ENCODE data around the gene LRRC17. TPM values are rescaled to one million over a fixed set of nuclear protein-coding genes. Genes with fewer than 3 reads are reported as not detected.

The LRRC17 gene
- total and polyA plus RNA-seq, 9 donors: 22.9 to 71.1 (median 39.7) TPM

DNA sequence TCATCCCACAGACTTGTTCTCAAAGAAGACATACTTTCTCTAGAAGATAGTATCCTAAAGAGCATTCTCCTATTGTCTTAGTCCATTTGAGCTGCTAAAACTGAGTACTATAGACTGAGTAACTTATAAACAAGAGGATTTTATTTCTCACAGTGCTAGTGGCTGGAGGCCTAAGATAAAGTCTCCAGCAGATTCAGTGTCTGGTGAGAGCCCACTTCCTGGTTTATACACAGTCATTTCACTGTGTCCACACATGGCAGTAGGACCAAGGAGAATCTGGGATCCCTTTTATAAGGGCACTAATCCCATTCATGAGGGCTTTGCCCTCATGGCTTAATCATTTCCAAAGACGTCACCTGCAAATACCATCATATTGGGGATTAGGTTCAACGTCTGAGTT, 68.7 kb downstream of the LRRC17 start:
- Histone ChIP-seq H3K27me3 (ENCODE audit: control insufficient read depth, insufficient read depth, low read length) (no peaks in the 10 kb centered on the region), H3K27ac (ENCODE audit: low read length) (no peak overlapping the region), H3K9me3 (replicated peaks; ENCODE audit: control insufficient read depth, low read depth, low read length) (no peaks in the 10 kb centered on the region), H3K4me1 (ENCODE audit: control insufficient read depth, insufficient read depth, low read length) (no peaks in the 10 kb centered on the region), H3K36me3 (ENCODE audit: control insufficient read depth, insufficient read depth, low read length) (no peaks in the 10 kb centered on the region), H3K4me3 (ENCODE audit: low read length) (no peak overlapping the region)
- DNase-seq: no peak
- no CpG with 5 or more reads among the region's 2 CpGs for WGBS (ENCODE audit: insufficient coverage)

DNA sequence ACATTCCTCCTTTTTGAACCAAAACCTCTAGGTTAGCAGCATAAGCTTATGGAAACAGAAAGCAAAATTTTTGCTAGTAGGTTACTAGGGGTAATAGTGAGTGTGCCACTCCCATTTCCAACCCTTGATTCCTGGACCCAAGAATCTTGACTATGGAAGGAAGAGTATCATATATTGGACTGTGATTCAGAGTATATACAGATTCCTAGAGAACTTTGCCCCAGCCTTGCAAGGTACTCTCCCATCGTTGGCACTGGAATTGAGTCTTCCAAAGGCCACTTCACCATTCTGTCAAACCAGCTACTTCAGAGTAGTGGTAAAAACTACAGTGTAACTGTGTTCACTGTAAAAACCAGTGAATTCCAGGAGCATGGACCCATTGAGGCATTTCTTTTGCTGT, 69.4 kb downstream of the LRRC17 start:
- Histone ChIP-seq H3K36me3 (ENCODE audit: control insufficient read depth, insufficient read depth, low read length) (no peaks in the 10 kb centered on the region), H3K27me3 (ENCODE audit: control insufficient read depth, insufficient read depth, low read length) (no peaks in the 10 kb centered on the region), H3K4me3 (ENCODE audit: low read length) (no peak overlapping the region), H3K9me3 (replicated peaks; ENCODE audit: control insufficient read depth, low read depth, low read length) (no peaks in the 10 kb centered on the region), H3K4me1 (ENCODE audit: control insufficient read depth, insufficient read depth, low read length) (no peaks in the 10 kb centered on the region), H3K27ac (ENCODE audit: low read length) (no peak overlapping the region)
- no CpG with 5 or more reads among the region's 1 CpG for WGBS (ENCODE audit: insufficient coverage)
- DNase-seq: no peak

DNA sequence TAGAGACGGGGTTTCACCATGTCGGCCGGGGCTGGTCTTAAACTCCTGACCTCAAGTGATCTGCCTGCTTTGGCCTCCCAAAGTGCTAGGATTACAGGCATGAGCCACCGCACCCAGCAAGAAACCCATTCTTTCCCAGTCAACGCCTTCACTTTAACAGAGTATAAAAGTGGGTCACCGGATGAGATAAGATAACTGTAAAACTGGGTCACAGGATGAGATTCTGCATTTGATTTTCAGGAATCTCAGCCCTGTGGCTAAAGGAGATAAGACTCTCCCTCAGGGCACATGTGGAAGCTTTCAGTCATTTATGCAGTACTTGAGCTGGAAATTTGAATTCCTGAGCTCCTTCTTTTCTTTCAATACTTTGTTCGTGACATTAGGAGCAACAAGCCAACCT, 70.8 kb downstream of the LRRC17 start:
- no peak overlapping the region for H3K4me3 ChIP-seq (ENCODE audit: low read length)
- no CpG with 5 or more reads among the region's 7 CpGs for WGBS (ENCODE audit: insufficient coverage)
- DNase-seq: no peak
- no peaks in the 10 kb centered on the region for H3K9me3 ChIP-seq (replicated peaks; ENCODE audit: control insufficient read depth, low read depth, low read length)
- no peaks in the 10 kb centered on the region for H3K36me3 ChIP-seq (ENCODE audit: control insufficient read depth, insufficient read depth, low read length)
- no peaks in the 10 kb centered on the region for H3K4me1 ChIP-seq (ENCODE audit: control insufficient read depth, insufficient read depth, low read length)
- no peaks in the 10 kb centered on the region for H3K27me3 ChIP-seq (ENCODE audit: control insufficient read depth, insufficient read depth, low read length)
- H3K27ac ChIP-seq (ENCODE audit: low read length): no peak overlapping the region

DNA sequence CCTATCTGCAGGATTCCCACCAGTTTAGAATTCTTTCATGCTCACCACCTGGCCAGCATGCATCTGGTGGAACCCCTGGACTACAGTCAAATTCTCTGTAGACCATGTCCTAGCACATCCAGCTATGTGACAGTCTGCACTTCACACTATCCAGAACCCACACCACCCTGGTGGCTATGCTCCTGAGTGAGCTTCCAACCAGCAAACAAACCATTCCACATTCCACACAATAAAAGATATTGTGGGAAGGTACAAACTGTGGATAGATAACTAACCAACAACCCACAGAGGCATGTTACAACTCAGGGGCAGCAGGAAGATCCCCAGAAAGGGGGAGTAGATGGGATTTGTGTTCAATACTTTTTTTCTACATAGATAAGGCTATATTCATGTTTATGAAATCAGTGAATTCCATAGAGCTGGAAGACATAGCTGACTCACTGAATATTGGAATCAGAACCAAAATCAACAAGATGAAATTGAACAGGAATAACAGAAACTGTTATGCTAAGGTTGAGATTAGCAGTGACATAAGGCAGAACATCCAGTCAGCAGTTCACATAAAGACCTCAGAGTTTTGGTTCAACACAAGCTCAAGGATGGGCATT, 72.5 kb downstream of the LRRC17 start:
- DNase-seq: no peak
- no peaks in the 10 kb centered on the region for H3K27me3 ChIP-seq (ENCODE audit: control insufficient read depth, insufficient read depth, low read length)
- H3K9me3 ChIP-seq (replicated peaks; ENCODE audit: control insufficient read depth, low read depth, low read length): no peaks in the 10 kb centered on the region
- H3K27ac ChIP-seq (ENCODE audit: low read length): no peak overlapping the region
- no peaks in the 10 kb centered on the region for H3K4me1 ChIP-seq (ENCODE audit: control insufficient read depth, insufficient read depth, low read length)
- H3K4me3 ChIP-seq (ENCODE audit: low read length): no peak overlapping the region
- no peaks in the 10 kb centered on the region for H3K36me3 ChIP-seq (ENCODE audit: control insufficient read depth, insufficient read depth, low read length)

GRCh38 chr7:102988088-102988487, 75.3 kb downstream of the LRRC17 start:
- H3K9me3 ChIP-seq (replicated peaks; ENCODE audit: control insufficient read depth, low read depth, low read length): no peaks in the 10 kb centered on the region
- WGBS (ENCODE audit: insufficient coverage): no CpG with 5 or more reads among the region's 2 CpGs
- H3K36me3 ChIP-seq (ENCODE audit: control insufficient read depth, insufficient read depth, low read length): no peaks in the 10 kb centered on the region
- DNase-seq: no peak
- no peaks in the 10 kb centered on the region for H3K4me1 ChIP-seq (ENCODE audit: control insufficient read depth, insufficient read depth, low read length)
- H3K27me3 ChIP-seq (ENCODE audit: control insufficient read depth, insufficient read depth, low read length): no peaks in the 10 kb centered on the region
- H3K4me3 ChIP-seq (ENCODE audit: low read length): no peak overlapping the region
- H3K27ac ChIP-seq (ENCODE audit: low read length): no peak overlapping the region

- Histone ChIP-seq H3K27ac (ENCODE audit: low read length) (no peak overlapping the region), H3K27me3 (ENCODE audit: control insufficient read depth, insufficient read depth, low read length) (no peaks in the 10 kb centered on the region), H3K9me3 (replicated peaks; ENCODE audit: control insufficient read depth, low read depth, low read length) (no peaks in the 10 kb centered on the region), H3K4me1 (ENCODE audit: control insufficient read depth, insufficient read depth, low read length) (no peaks in the 10 kb centered on the region), H3K36me3 (ENCODE audit: control insufficient read depth, insufficient read depth, low read length) (no peaks in the 10 kb centered on the region), H3K4me3 (ENCODE audit: low read length) (no peak overlapping the region)
- 69% methylated on average over 2 of the region's 6 CpGs for WGBS (ENCODE audit: insufficient coverage)
- DNase-seq: no peak
These were observed 76.1 kb downstream of the LRRC17 start for GRCh38 chr7:102988631-102989560.

- no peaks in the 10 kb centered on the region for H3K4me1 ChIP-seq (ENCODE audit: control insufficient read depth, insufficient read depth, low read length)
- WGBS (ENCODE audit: insufficient coverage): 61% methylated on average over 2 of the region's 2 CpGs
- no peaks in the 10 kb centered on the region for H3K36me3 ChIP-seq (ENCODE audit: control insufficient read depth, insufficient read depth, low read length)
- H3K27me3 ChIP-seq (ENCODE audit: control insufficient read depth, insufficient read depth, low read length): no peaks in the 10 kb centered on the region
- DNase-seq: no peak
- H3K9me3 ChIP-seq (replicated peaks; ENCODE audit: control insufficient read depth, low read depth, low read length): no peaks in the 10 kb centered on the region
- no peak overlapping the region for H3K27ac ChIP-seq (ENCODE audit: low read length)
- H3K4me3 ChIP-seq (ENCODE audit: low read length): no peak overlapping the region
These were observed 77.8 kb downstream of the LRRC17 start for GRCh38 chr7:102990642-102991041.

- peak; percentile 26 for DNase-seq
- no peak overlapping the region for H3K27ac ChIP-seq (ENCODE audit: low read length)
- H3K4me1 ChIP-seq (ENCODE audit: control insufficient read depth, insufficient read depth, low read length): no peaks in the 10 kb centered on the region
These were observed 78.3 kb downstream of the LRRC17 start for GRCh38 chr7:102991077-102991539.

GRCh38 chr7:102991540-102992214, 78.9 kb downstream of the LRRC17 start:
- no peaks in the 10 kb centered on the region for H3K4me1 ChIP-seq (ENCODE audit: control insufficient read depth, insufficient read depth, low read length)
- H3K27ac ChIP-seq (ENCODE audit: low read length): no peak overlapping the region
- no peak overlapping the region for H3K4me3 ChIP-seq (ENCODE audit: low read length)
- no peaks in the 10 kb centered on the region for H3K27me3 ChIP-seq (ENCODE audit: control insufficient read depth, insufficient read depth, low read length)
- no peaks in the 10 kb centered on the region for H3K36me3 ChIP-seq (ENCODE audit: control insufficient read depth, insufficient read depth, low read length)
- H3K9me3 ChIP-seq (replicated peaks; ENCODE audit: control insufficient read depth, low read depth, low read length): no peaks in the 10 kb centered on the region
- no CpG with 5 or more reads among the region's 2 CpGs for WGBS (ENCODE audit: insufficient coverage)
- peak; percentile 79 for DNase-seq

More at GRCh38 chr7:102991077-102991539, 78.3 kb downstream of the LRRC17 start:
- Histone ChIP-seq H3K9me3 (replicated peaks; ENCODE audit: control insufficient read depth, low read depth, low read length) (no peaks in the 10 kb centered on the region), H3K36me3 (ENCODE audit: control insufficient read depth, insufficient read depth, low read length) (no peaks in the 10 kb centered on the region), H3K4me3 (ENCODE audit: low read length) (no peak overlapping the region), H3K27me3 (ENCODE audit: control insufficient read depth, insufficient read depth, low read length) (no peaks in the 10 kb centered on the region)

DNA sequence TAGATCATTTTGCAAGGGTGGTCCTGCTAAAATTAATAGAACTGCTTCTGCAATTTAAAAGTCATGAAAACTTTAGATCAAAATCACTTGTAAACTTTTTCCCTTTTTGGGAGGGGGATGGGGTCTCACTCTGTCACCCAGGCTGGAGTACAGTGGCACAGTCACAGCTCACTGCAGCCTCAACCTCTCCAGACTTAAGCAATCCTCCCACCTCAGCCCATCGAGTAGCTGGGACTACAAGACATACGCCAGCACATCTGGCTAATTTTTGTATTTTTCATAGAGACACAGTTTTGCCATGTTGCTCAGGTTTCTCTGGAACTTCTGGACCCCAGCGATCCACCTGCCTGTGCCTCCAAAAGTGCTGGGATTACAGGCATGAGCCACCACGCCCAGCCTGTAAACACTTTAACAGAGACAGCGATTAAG, 79.7 kb downstream of the LRRC17 start:
- H3K36me3 ChIP-seq (ENCODE audit: control insufficient read depth, insufficient read depth, low read length): no peaks in the 10 kb centered on the region
- H3K4me3 ChIP-seq (ENCODE audit: low read length): no peak overlapping the region
- no peak overlapping the region for H3K27ac ChIP-seq (ENCODE audit: low read length)
- no peaks in the 10 kb centered on the region for H3K4me1 ChIP-seq (ENCODE audit: control insufficient read depth, insufficient read depth, low read length)
- no peaks in the 10 kb centered on the region for H3K27me3 ChIP-seq (ENCODE audit: control insufficient read depth, insufficient read depth, low read length)
- WGBS (ENCODE audit: insufficient coverage): 76% methylated on average over 2 of the region's 5 CpGs
- DNase-seq: no peak
- no peaks in the 10 kb centered on the region for H3K9me3 ChIP-seq (replicated peaks; ENCODE audit: control insufficient read depth, low read depth, low read length)

Data from muscle of leg (tissue), 11 donors.